ENCODE results near the gene EEFSEC. TPM values are rescaled to one million over a fixed set of nuclear protein-coding genes. Genes with fewer than 3 reads are reported as not detected.

Gene EEFSEC
- total RNA-seq, 1 donor from 2014 or later = 12.2 TPM

- no peak overlapping the region for H3K27ac Mint-ChIP-seq (ENCODE audit: unreplicated experiment)
- DNase-seq (ENCODE audit: low spot score) = no peak
- no peaks in the 10 kb centered on the region for H3K9me3 Mint-ChIP-seq (ENCODE audit: low read depth)
- peaks cover 5% of the 10 kb centered on the region for H3K27me3 Mint-ChIP-seq (ENCODE audit: low read depth)
- H3K4me3 Mint-ChIP-seq (ENCODE audit: unreplicated experiment) = no peak overlapping the region
- H3K36me3 Mint-ChIP-seq (ENCODE audit: low read depth) = peaks cover 1% of the 10 kb centered on the region
- no peak for TF ChIP-seq CTCF (IDR thresholded peaks at IDR 0.05)
- no peaks in the 10 kb centered on the region for H3K4me1 Mint-ChIP-seq (ENCODE audit: low read depth)
Observed at GRCh38 chr3:128402998-128403397, 249.7 kb downstream of the EEFSEC start.

DNA sequence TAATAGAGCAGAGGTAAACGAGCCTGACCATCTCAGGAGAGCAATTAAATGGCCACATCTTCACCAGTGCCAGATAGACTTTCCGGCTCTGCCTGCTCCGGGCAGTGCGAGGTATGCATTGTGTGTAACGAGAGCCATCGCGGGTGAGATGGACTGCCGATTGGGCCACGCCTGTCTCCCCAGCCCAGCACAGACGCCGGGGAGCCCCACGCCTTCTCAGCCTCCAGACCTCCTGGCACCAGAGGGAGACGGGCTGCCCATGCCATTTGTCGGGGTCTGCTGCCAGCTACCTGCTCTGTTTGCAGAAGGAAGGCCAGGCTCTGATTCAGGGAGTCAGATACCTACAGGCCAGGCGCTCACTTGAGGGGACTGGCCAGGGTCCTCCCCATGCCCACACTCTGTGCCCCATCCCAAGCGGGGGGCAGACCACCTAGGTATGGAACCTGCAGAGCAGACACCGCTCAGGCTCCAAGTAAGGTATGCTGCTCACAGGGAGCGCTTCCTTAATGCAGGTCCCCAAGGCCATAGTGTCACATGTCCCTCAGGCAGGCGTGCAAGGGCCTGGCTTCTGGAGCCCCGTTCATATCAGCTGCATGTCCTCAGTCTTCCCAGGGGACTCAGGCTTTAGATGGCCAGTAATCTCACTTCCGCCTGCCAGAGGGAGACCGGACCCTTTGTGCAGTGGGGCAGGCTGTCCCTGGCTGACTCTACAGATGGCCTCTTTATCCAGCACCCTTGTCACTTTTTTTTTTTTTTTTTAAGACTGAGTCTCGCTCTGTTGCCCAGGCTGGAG is 251.2 kb downstream of the EEFSEC start:
- Mint-ChIP-seq H3K27me3 (ENCODE audit: low read depth) (peaks cover 5% of the 10 kb centered on the region), H3K9me3 (ENCODE audit: low read depth) (no peaks in the 10 kb centered on the region), H3K36me3 (ENCODE audit: low read depth) (peaks cover 1% of the 10 kb centered on the region), H3K4me1 (ENCODE audit: low read depth) (no peaks in the 10 kb centered on the region), H3K27ac (ENCODE audit: unreplicated experiment) (no peak overlapping the region), H3K4me3 (ENCODE audit: unreplicated experiment) (no peak overlapping the region)
- DNase-seq (ENCODE audit: low spot score) = no peak
- TF ChIP-seq CTCF (IDR thresholded peaks at IDR 0.05) = no peak

DNA sequence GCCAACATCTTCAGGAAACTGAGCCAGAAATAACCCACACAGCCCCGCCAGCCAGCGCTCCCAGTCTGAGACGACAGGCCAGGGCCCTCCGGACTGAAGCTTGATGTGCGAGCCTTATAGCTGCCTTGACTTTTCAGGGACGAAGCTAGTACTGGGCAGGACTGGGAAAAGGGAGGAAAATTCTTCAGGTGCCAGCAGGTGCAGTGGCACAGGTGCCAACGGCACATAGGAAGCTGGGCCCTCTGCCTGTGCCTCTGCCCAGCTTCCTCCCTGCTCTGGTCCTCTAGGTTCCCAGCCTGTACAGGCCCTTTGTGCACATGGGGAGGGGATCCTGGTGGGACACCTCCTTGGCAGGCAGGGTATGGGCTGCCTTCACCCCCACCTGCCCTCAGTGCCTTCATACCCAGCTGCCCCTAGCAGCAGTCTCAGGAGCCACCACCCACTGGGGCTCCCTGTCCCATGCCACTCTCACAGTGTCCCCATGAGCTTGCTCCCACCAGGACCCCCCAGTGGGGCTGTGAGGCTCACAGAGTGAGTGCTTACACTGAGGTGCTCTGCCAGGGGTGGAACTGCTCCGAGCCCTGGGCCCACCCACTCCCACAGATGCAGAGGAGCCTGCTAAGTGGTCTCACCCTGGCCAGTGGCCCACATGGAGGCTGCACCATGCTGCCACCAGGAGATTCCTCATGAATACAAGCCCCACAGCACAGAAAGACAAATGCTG is 252.4 kb downstream of the EEFSEC start:
- peaks cover 1% of the 10 kb centered on the region for H3K36me3 Mint-ChIP-seq (ENCODE audit: low read depth)
- H3K27me3 Mint-ChIP-seq (ENCODE audit: low read depth) = peaks cover 5% of the 10 kb centered on the region

DNA sequence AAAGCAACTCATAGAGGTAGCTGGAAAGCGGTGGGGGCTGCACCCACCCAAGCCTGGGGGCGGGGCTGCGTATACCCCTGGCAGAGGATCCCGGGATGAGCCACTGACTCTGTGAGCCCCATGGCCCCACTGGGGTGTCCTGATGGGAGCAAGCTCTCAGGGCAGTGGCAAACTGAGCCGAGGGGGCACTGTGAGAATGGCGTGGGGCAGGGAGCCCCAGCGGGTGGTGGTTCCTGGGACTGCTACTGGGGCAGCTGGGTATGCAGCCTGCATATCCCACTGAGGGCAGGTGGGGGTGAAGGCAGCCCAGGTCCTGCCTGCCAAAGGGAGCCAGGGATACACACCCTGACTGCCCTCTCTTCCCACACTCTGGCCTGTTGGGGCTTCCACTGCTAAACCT is 254.0 kb downstream of the EEFSEC start:
- Mint-ChIP-seq H3K36me3 (ENCODE audit: low read depth) (peaks cover 1% of the 10 kb centered on the region), H3K4me3 (ENCODE audit: unreplicated experiment) (no peak overlapping the region), H3K4me1 (ENCODE audit: low read depth) (no peaks in the 10 kb centered on the region), H3K27me3 (ENCODE audit: low read depth) (peaks cover 5% of the 10 kb centered on the region), H3K27ac (ENCODE audit: unreplicated experiment) (no peak overlapping the region), H3K9me3 (ENCODE audit: low read depth) (no peaks in the 10 kb centered on the region)
- TF ChIP-seq CTCF (IDR thresholded peaks at IDR 0.05) = no peak
- DNase-seq (ENCODE audit: low spot score) = no peak

More for the DNA sequence above, 252.4 kb downstream of the EEFSEC start:
- no peak overlapping the region for H3K27ac Mint-ChIP-seq (ENCODE audit: unreplicated experiment)
- no peak for DNase-seq (ENCODE audit: low spot score)
- H3K4me1 Mint-ChIP-seq (ENCODE audit: low read depth) = no peaks in the 10 kb centered on the region
- H3K4me3 Mint-ChIP-seq (ENCODE audit: unreplicated experiment) = no peak overlapping the region
- no peaks in the 10 kb centered on the region for H3K9me3 Mint-ChIP-seq (ENCODE audit: low read depth)
- no peak for TF ChIP-seq CTCF (IDR thresholded peaks at IDR 0.05)

GRCh38 chr3:128408012-128408692 is 254.9 kb downstream of the EEFSEC start:
- DNase-seq (ENCODE audit: low spot score) = no peak
- Mint-ChIP-seq H3K9me3 (ENCODE audit: low read depth) (no peaks in the 10 kb centered on the region), H3K27me3 (ENCODE audit: low read depth) (peaks cover 4% of the 10 kb centered on the region), H3K27ac (ENCODE audit: unreplicated experiment) (no peak overlapping the region), H3K4me3 (ENCODE audit: unreplicated experiment) (no peak overlapping the region), H3K36me3 (ENCODE audit: low read depth) (no peaks in the 10 kb centered on the region), H3K4me1 (ENCODE audit: low read depth) (no peaks in the 10 kb centered on the region)
- TF ChIP-seq CTCF (IDR thresholded peaks at IDR 0.05) = no peak

Data from chondrocyte (in vitro differentiated cells).